HG03060 (cell line): ENCODE measurements around the gene SPACA1.

Experiments
- ATAC-seq: cut with Tn5 transposase; IDR thresholded peaks from one replicate; pipeline ENCODE4 v1.9.1; 2021; ENCODE audit warnings: low read depth, moderate number of reproducible peaks; ENCODE audit not compliant: unreplicated experiment

SPACA1 gene

GRCh38 chr6:88089708-88090107 is 42.1 kb downstream of the SPACA1 start:
- no peak for ATAC-seq

DNA sequence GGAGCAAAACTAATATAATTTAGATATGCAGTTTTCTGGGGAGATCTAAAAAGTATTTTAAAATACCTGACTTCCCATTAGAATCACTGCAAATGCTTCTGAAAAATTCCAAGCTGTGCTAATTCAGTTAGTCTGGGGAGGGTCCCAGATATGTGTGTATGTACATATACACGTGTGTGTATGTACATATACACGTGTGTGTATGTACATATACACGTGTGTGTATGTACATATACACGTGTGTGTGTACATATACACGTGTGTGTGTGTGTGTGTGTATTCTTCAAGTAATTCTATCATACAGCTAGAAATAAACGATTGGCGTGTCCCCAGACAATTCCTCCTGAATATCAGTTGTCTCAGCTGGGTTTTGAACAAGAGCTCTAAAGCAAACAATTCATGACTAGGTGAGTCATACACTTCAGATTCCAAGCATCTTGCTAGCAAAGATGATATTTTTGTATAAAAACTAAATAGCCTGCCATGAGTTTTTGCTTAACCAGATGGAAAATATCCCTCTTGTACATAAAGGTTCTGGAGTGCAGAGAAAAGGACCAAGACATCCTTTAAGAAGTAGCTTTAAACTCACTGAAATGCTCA is 58.2 kb downstream of the SPACA1 start:
- no peak for ATAC-seq

- ATAC-seq = no peak
Observed at GRCh38 chr6:88107241-88107640, 59.6 kb downstream of the SPACA1 start.

GRCh38 chr6:88111991-88112390 is 64.3 kb downstream of the SPACA1 start:
- ATAC-seq = no peak

DNA sequence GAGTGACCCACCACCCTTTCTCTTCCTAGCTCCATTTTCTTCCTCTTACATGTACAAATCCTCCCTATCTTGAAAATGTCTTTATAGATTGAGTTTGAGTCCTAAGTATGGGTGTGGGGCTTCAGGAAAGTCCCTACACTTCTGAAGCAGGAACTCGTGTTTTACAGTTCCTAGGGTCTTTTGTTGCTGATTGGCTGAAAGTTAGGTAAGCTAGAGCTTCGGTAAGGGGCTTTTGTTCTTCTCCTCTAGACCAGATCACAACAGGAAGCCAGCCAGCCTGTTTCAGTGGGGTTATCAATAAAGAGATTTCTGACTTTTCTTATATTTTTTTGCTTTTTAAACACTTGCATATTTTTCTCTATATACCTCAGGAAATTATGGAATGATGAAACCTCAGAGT is 67.2 kb downstream of the SPACA1 start:
- ATAC-seq = no peak

DNA sequence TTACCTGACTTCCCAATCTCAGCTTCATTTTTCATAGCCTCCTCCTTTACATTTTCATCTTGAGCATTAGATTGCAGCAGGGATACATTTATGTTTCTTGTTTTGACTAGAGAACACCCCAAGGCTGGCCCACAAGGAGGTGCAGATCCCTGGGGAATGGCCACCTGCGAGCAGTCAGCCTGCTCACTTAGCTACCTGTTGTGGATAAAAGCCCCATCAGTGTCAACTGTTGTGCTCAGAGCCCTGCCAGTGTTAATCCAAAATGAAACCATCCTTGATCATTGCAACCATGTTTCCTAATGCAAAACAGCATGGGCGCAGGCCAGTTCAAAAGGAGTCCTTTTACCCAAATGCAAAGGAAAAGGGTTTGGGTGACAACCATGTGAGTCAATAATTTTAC is 67.7 kb downstream of the SPACA1 start:
- no peak for ATAC-seq

GRCh38 chr6:88116276-88116675 is 68.6 kb downstream of the SPACA1 start:
- no peak for ATAC-seq
